HCT116 (cell line): ENCODE measurements around the gene RALB. TPM values are rescaled to one million over a fixed set of nuclear protein-coding genes. Genes with fewer than 3 reads are reported as not detected.

Experiments
- ATAC-seq: fragments of 200-7000 bp; cut with Tn5 transposase; 2 replicates; pipeline ENCODE4 v1.9.1; 2020; ENCODE audit warnings: mild to moderate bottlenecking, moderate library complexity
- BruUV-seq: library from RNA; stranded (reverse); fragments of 400-500 nt; replicated peaks from 2 replicates; lab custom pipeline; 2021; lab: Mats Ljungman, UMichigan
- CTCF ChIA-PET: fragments of 300-600 bp; sonication (Branson Sonifier 250); formaldehyde crosslinking; loops from one replicate; lab custom pipeline; 2021; ENCODE audit warnings: antibody characterized with exemption; lab: Charles Lee
- POLR2A ChIA-PET: fragments of 300-600, 350-600 bp; sonication (Branson Sonifier 250); formaldehyde crosslinking; loops from one replicate; lab custom pipeline; 2021; ENCODE audit warnings: antibody characterized with exemption; lab: Charles Lee
- RAD21 ChIA-PET, 2 experiments: fragments of 300-600 bp; sonication (Branson Sonifier 250); formaldehyde crosslinking; loops; one replicate each; lab custom pipeline; 2023; ENCODE audit warnings: low total read pairs in 2 of 2; ENCODE audit not compliant: uncharacterized antibody in 2 of 2, unreplicated experiment in 2 of 2, low non-redundant PET in 1 of 2; lab: Charles Lee
- DNase-seq: peaks from one replicate; pipeline ENCODE4 v3.0.0-alpha.2; 2010; ENCODE audit warnings: low read depth, low spot score
- H2AFZ ChIP-seq: fragments of 200-600 bp; shearing (Covaris generic), sonication (generic); 2 replicates; pipeline ENCODE4 v1.6.1; 2017; ENCODE audit warnings: low read depth, mixed run types, mixed read lengths, antibody characterized with exemption, low read length; ENCODE audit not compliant: poor library complexity, severe bottlenecking
- H3K27ac ChIP-seq: 2 replicates; pipeline ENCODE4 v1.5.1; 2012; ENCODE audit warnings: low read depth, low read length
- H3K27me3 ChIP-seq: fragments of 200-600 bp; sonication (generic); 2 replicates; pipeline ENCODE4 v1.6.1; 2016; ENCODE audit warnings: mixed run types, low read length, mixed read lengths; ENCODE audit not compliant: insufficient read depth
- H3K36me3 ChIP-seq, 2 experiments: fragments of 200-500 bp in 1 of 2; fragments of 200-600 bp in 1 of 2; sonication (Bioruptor generic) in 1 of 2; sonication (generic) in 1 of 2; 2 replicates each; pipeline versions ENCODE4 v1.5.1 to v1.6.1; 2014 to 2016; ENCODE audit warnings: low read length in 2 of 2, inconsistent platforms in 1 of 2, mixed read lengths in 1 of 2, mixed run types in 1 of 2; ENCODE audit not compliant: insufficient read depth in 2 of 2, control insufficient read depth in 1 of 2
- H3K4me1 ChIP-seq, 2 experiments: fragments of 200-600 bp in 1 of 2; sonication (generic) in 1 of 2; 2 replicates each; pipeline versions ENCODE4 v1.5.1 to v1.6.1; 2012 to 2017; ENCODE audit warnings: low read length in 2 of 2, inconsistent platforms in 1 of 2, mild to moderate bottlenecking in 1 of 2, mixed read lengths in 1 of 2, mixed run types in 1 of 2, moderate library complexity in 1 of 2; ENCODE audit not compliant: insufficient read depth in 2 of 2, control insufficient read depth in 1 of 2
- H3K4me2 ChIP-seq: fragments of 200-600 bp; sonication (generic); 2 replicates; pipeline ENCODE4 v1.6.1; 2017; ENCODE audit warnings: mixed run types, low read length, mixed read lengths
- H3K4me3 ChIP-seq, 2 experiments: fragments of 200-600 bp in 1 of 2; sonication (generic) in 1 of 2; replicated peaks in 1 of 2; 2 replicates each; pipeline ENCODE4 v1.5.1; 2011 to 2016; ENCODE audit warnings: low read length in 2 of 2, control low read depth in 1 of 2, low read depth in 1 of 2, mild to moderate bottlenecking in 1 of 2, mixed read lengths in 1 of 2, mixed run types in 1 of 2
- H3K79me2 ChIP-seq: fragments of 200-600 bp; sonication (generic); 2 replicates; pipeline ENCODE4 v1.6.1; 2017; ENCODE audit warnings: mild to moderate bottlenecking, mixed run types, low read length, moderate library complexity, mixed read lengths; ENCODE audit not compliant: insufficient read depth
- H3K9ac ChIP-seq: fragments of 200-600 bp; sonication (generic); 2 replicates; pipeline ENCODE4 v1.6.1; 2016; ENCODE audit warnings: low read length, mixed read lengths
- H3K9me2 ChIP-seq: fragments of 200-600 bp; sonication (generic), shearing (Covaris generic); 2 replicates; pipeline ENCODE4 v1.6.1; 2017; ENCODE audit warnings: mixed run types, mild to moderate bottlenecking, moderate library complexity; ENCODE audit not compliant: insufficient read depth
- H3K9me3 ChIP-seq, 2 experiments: fragments of 200-500 bp in 1 of 2; fragments of 200-600 bp in 1 of 2; sonication (Bioruptor generic) in 1 of 2; sonication (generic) in 1 of 2; 2 replicates each; pipeline ENCODE4 v1.6.1; 2014 to 2017; ENCODE audit warnings: low read length in 2 of 2, mixed read lengths in 2 of 2, inconsistent platforms in 1 of 2, low read depth in 1 of 2, mild to moderate bottlenecking in 1 of 2, mixed run types in 1 of 2, moderate library complexity in 1 of 2; ENCODE audit not compliant: control insufficient read depth in 1 of 2, insufficient read depth in 1 of 2
- H4K20me1 ChIP-seq: fragments of 200-600 bp; sonication (generic), shearing (Covaris generic); 2 replicates; pipeline ENCODE4 v1.6.1; 2017; ENCODE audit warnings: mixed run types, mild to moderate bottlenecking, moderate library complexity; ENCODE audit not compliant: insufficient read depth
- CBX3 ChIP-seq: IDR thresholded peaks from 2 replicates; pipeline ENCODE4 v1.6.1; 2012; ENCODE audit warnings: low read depth
- CEBPB ChIP-seq: IDR thresholded peaks from 2 replicates; pipeline ENCODE4 v1.6.1; 2012; ENCODE audit warnings: low read depth
- EGR1 ChIP-seq: IDR thresholded peaks from 2 replicates; pipeline ENCODE4 v1.6.1; 2012; ENCODE audit warnings: low read depth
- EZH2 ChIP-seq: fragments of 200-600 bp; sonication (generic); IDR thresholded peaks from 2 replicates; pipeline ENCODE4 v1.6.1; 2017; ENCODE audit warnings: antibody characterized with exemption, mixed run types
- FOSL1 ChIP-seq: IDR thresholded peaks from 2 replicates; pipeline ENCODE4 v1.6.1; 2012; ENCODE audit warnings: low read depth
- RAD21 ChIP-seq: IDR thresholded peaks from 2 replicates; pipeline ENCODE4 v1.6.1; 2012; ENCODE audit warnings: low read depth, mild to moderate bottlenecking
- SP1 ChIP-seq: IDR thresholded peaks from 2 replicates; pipeline ENCODE4 v1.6.1; 2012; ENCODE audit warnings: low read depth
- TCF7L2 ChIP-seq: IDR thresholded peaks from 2 replicates; pipeline ENCODE4 v1.7.0; 2011; ENCODE audit warnings: borderline replicate concordance, inconsistent platforms; ENCODE audit not compliant: insufficient read depth, insufficient read length; ENCODE audit errors: extremely low read depth
- YY1 ChIP-seq: IDR thresholded peaks from 2 replicates; pipeline ENCODE4 v1.6.1; 2011; ENCODE audit warnings: low read length, low read depth, moderate library complexity, mild to moderate bottlenecking; ENCODE audit not compliant: insufficient replicate concordance; ENCODE audit errors: extremely low read depth
- ZFX ChIP-seq: fragments of 450-650 bp; IDR thresholded peaks from 2 replicates; pipeline ENCODE4 v1.6.1; 2017
- ZNF274 ChIP-seq: fragments of 200-500 bp; sonication (Bioruptor generic); IDR thresholded peaks from 2 replicates; pipeline ENCODE4 v1.6.1; 2014; ENCODE audit warnings: mild to moderate bottlenecking, low read depth, low read length, inconsistent platforms
- intact Hi-C: fragments of 100-400 bp; cut with micrococcal nuclease; formaldehyde crosslinking; loops from 2 replicates; pipeline ENCODE4 v1.10.0; 2022
- total RNA-seq: library from RNA; stranded (reverse); gene quantifications from one replicate; pipeline ENCODE4 v1.2.1, GENCODE V29; 2021; ENCODE audit not compliant: unreplicated experiment
- TF ChIP-seq, protein P1 (sequence below): IDR thresholded peaks from 2 replicates; pipeline ENCODE4 v1.6.1; 2012
- TF ChIP-seq, protein P2 (sequence below): IDR thresholded peaks from 2 replicates; pipeline ENCODE4 v1.6.1; 2012

RALB gene
- total RNA-seq, 1 experiment from 2014 or later = 42.8 TPM

DNA sequence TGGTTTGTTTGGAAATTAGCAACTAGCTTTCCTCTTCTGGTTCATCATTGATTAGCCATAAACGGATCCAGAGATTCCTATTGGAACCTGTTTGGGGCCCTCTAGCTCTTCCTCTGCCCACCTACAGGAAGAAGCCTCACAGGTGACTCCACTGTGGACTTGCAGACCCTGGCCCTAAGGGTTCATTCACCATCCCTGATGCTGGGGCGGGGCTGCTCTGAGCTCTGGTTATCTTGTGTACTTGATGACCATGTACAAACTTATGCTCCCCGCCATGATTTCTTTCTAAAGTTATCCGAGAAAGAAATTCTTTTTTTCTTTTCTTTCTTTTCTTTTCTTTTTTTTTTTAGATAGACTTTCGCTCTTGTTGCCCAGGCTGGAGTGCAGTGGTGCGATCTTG, 59.4 kb downstream of the RALB start:
- H3K27ac ChIP-seq = no peak overlapping the region
- H3K36me3 ChIP-seq = no peaks in the 10 kb centered on the region
- no peaks in the 10 kb centered on the region for H3K27me3 ChIP-seq
- no peak for ATAC-seq
- TF ChIP-seq SP1 = no peak
- no peak for TF ChIP-seq FOSL1
- no peak for TF ChIP-seq YY1
- TF ChIP-seq, protein P1, sequence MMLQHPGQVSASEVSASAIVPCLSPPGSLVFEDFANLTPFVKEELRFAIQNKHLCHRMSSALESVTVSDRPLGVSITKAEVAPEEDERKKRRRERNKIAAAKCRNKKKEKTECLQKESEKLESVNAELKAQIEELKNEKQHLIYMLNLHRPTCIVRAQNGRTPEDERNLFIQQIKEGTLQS = no peak
- TF ChIP-seq ZFX = no peak
- no peak for TF ChIP-seq CEBPB
- no peak for TF ChIP-seq TCF7L2
- TF ChIP-seq, protein P2, sequence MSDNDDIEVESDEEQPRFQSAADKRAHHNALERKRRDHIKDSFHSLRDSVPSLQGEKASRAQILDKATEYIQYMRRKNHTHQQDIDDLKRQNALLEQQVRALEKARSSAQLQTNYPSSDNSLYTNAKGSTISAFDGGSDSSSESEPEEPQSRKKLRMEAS = no peak
- no peak for TF ChIP-seq ZNF274
- TF ChIP-seq CBX3 = no peak
- no peak for TF ChIP-seq RAD21
- no peak for TF ChIP-seq EZH2
- TF ChIP-seq EGR1 = no peak
- TF ChIP-seq, all 23 proteins: peak for 0
- intact Hi-C loops = loop anchor here (2.0 to 5.0 kb wide), 5 partner anchors 60 to 610 kb away; partner anchors contain the start of gene RALB
- H3K4me1 ChIP-seq = peaks cover 0 to 11% of the 10 kb centered on the region in 2 experiments; a peak in 1 of 4 replicates
- no peak overlapping the region for H3K4me3 ChIP-seq
- no peak overlapping the region for H3K4me2 ChIP-seq
- RAD21 ChIA-PET = interaction anchor here in 1 of 2 experiments (1.2 kb wide), 1 partner anchor 137 kb away, joined by 3 read pairs; no protein-coding TSS in a partner anchor
- POLR2A ChIA-PET = no interaction called here
- H3K9ac ChIP-seq = no peak overlapping the region
- no peaks in the 10 kb centered on the region for H3K9me3 ChIP-seq
- CTCF ChIA-PET = interaction anchor here (1.2 to 3.5 kb wide), 9 partner anchors 13 to 363 kb away, joined by 3 to 20 read pairs (median 7); partner anchors contain the start of genes EPB41L5 and TMEM185B
- BruUV-seq = no TSS peak
- no peak for DNase-seq
- no peaks in the 10 kb centered on the region for H3K79me2 ChIP-seq
- H2AFZ ChIP-seq = no peak overlapping the region
- H3K9me2 ChIP-seq = no peaks in the 10 kb centered on the region
- no peaks in the 10 kb centered on the region for H4K20me1 ChIP-seq
